ENCODE measurements around the gene CHMP3. TPM values are rescaled to one million over a fixed set of nuclear protein-coding genes. Genes with fewer than 3 reads are reported as not detected.

The CHMP3 gene
- total RNA-seq, 1 experiment from 2014 or later: 63.4 TPM

DNA sequence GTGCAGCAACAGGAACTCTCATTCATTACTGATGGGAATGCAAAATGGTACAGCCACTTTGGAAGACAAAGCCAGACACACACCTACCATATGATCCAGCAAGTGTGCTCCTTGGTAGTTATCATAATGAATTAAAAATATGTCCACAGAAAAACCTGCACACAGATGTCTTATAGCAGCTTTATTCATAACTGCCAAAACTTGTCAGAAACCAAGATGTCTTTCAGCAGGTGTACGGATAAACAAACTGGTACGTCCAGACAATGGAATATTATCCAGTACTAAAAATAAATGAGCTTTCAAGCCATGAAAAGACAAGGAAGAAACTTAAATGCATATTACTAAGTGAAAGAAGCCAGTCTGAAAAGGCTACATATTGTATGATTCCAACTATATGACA is 50.4 kb downstream of the CHMP3 start:
- ATAC-seq (no peak), DNase-seq (ENCODE audit: low read depth, low spot score) (no peak)
- BruUV-seq (replicated peaks): no TSS peak
- Histone ChIP-seq H3K4me2 (ENCODE audit: low read length) (no peak overlapping the region), H3K27me3 (ENCODE audit: insufficient read depth, low read length) (no peaks in the 10 kb centered on the region), H3K27ac (ENCODE audit: low read depth, low read length) (no peak overlapping the region), H3K4me3 (replicated peaks in 1 of 2; ENCODE audit: low read depth in 1 of 2, low read length in 2 of 2) (no peak overlapping the region), H3K79me2 (ENCODE audit: insufficient read depth, low read length) (no peaks in the 10 kb centered on the region), H3K9ac (ENCODE audit: low read length) (no peak overlapping the region), H3K4me1 (ENCODE audit: control insufficient read depth in 1 of 2, insufficient read depth in 2 of 2, low read length in 2 of 2) (no peaks in the 10 kb centered on the region), H3K36me3 (ENCODE audit: control insufficient read depth in 1 of 2, insufficient read depth in 2 of 2, low read length in 2 of 2) (peaks cover 0 to 5% of the 10 kb centered on the region in 2 experiments; a peak in 2 of 4 replicates), H3K9me2 (ENCODE audit: insufficient read depth) (no peaks in the 10 kb centered on the region), H4K20me1 (ENCODE audit: insufficient read depth) (no peaks in the 10 kb centered on the region), H3K9me3 (ENCODE audit: control insufficient read depth in 1 of 2, insufficient read depth in 1 of 2, low read depth in 1 of 2, low read length in 2 of 2) (no peaks in the 10 kb centered on the region; a peak in 1 of 4 replicates), H2AFZ (ENCODE audit: low read depth, low read length, poor library complexity, severe bottlenecking) (no peak overlapping the region)
- ChIA-PET CTCF (no interaction called here), RAD21 (ENCODE audit: low non-redundant PET in 1 of 2, low total read pairs in 2 of 2, uncharacterized antibody in 2 of 2, unreplicated experiment in 2 of 2) (no interaction called here), POLR2A (no interaction called here)
- TF ChIP-seq JUND (IDR thresholded peaks at IDR 0.05): no peak
- TF ChIP-seq POLR2A (IDR thresholded peaks at IDR 0.05; ENCODE audit: borderline replicate concordance, extremely low read depth, insufficient read depth, insufficient read length): no peak
- TF ChIP-seq, protein P1, sequence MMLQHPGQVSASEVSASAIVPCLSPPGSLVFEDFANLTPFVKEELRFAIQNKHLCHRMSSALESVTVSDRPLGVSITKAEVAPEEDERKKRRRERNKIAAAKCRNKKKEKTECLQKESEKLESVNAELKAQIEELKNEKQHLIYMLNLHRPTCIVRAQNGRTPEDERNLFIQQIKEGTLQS (IDR thresholded peaks at IDR 0.05): no peak
- TF ChIP-seq, protein P2, sequence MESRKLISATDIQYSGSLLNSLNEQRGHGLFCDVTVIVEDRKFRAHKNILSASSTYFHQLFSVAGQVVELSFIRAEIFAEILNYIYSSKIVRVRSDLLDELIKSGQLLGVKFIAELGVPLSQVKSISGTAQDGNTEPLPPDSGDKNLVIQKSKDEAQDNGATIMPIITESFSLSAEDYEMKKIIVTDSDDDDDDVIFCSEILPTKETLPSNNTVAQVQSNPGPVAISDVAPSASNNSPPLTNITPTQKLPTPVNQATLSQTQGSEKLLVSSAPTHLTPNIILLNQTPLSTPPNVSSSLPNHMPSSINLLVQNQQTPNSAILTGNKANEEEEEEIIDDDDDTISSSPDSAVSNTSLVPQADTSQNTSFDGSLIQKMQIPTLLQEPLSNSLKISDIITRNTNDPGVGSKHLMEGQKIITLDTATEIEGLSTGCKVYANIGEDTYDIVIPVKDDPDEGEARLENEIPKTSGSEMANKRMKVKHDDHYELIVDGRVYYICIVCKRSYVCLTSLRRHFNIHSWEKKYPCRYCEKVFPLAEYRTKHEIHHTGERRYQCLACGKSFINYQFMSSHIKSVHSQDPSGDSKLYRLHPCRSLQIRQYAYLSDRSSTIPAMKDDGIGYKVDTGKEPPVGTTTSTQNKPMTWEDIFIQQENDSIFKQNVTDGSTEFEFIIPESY (IDR thresholded peaks at IDR 0.05; ENCODE audit: extremely low read depth, insufficient replicate concordance, low read length): no peak
- no peak for TF ChIP-seq ZFX (IDR thresholded peaks at IDR 0.05)
- TF ChIP-seq ELF1 (IDR thresholded peaks at IDR 0.05; ENCODE audit: borderline replicate concordance, low read depth): no peak
- TF ChIP-seq EZH2phosphoT487 (IDR thresholded peaks at IDR 0.05; ENCODE audit: borderline replicate concordance): no peak
- TF ChIP-seq CEBPB (IDR thresholded peaks at IDR 0.05; ENCODE audit: low read depth): no peak
- no peak for TF ChIP-seq SRF (IDR thresholded peaks at IDR 0.05; ENCODE audit: low read depth)
- no peak for TF ChIP-seq SIN3A (IDR thresholded peaks at IDR 0.05; ENCODE audit: low read depth)
- TF ChIP-seq, protein P3, sequence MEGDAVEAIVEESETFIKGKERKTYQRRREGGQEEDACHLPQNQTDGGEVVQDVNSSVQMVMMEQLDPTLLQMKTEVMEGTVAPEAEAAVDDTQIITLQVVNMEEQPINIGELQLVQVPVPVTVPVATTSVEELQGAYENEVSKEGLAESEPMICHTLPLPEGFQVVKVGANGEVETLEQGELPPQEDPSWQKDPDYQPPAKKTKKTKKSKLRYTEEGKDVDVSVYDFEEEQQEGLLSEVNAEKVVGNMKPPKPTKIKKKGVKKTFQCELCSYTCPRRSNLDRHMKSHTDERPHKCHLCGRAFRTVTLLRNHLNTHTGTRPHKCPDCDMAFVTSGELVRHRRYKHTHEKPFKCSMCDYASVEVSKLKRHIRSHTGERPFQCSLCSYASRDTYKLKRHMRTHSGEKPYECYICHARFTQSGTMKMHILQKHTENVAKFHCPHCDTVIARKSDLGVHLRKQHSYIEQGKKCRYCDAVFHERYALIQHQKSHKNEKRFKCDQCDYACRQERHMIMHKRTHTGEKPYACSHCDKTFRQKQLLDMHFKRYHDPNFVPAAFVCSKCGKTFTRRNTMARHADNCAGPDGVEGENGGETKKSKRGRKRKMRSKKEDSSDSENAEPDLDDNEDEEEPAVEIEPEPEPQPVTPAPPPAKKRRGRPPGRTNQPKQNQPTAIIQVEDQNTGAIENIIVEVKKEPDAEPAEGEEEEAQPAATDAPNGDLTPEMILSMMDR (IDR thresholded peaks at IDR 0.05 in 2 of 3, conservative IDR thresholded peaks at IDR 0.05 in 1 of 3; ENCODE audit: borderline replicate concordance in 1 of 3, insufficient read depth in 1 of 3, low read depth in 2 of 3, low read length in 2 of 3): no peak
- no peak for TF ChIP-seq YY1 (IDR thresholded peaks at IDR 0.05; ENCODE audit: extremely low read depth, insufficient replicate concordance, low read depth, low read length)
- no peak for TF ChIP-seq SP1 (IDR thresholded peaks at IDR 0.05; ENCODE audit: low read depth)
- TF ChIP-seq EGR1 (IDR thresholded peaks at IDR 0.05; ENCODE audit: low read depth): no peak
- TF ChIP-seq POLR2AphosphoS5 (IDR thresholded peaks at IDR 0.05; ENCODE audit: low read depth, low read length): no peak
- no peak for TF ChIP-seq CBX3 (IDR thresholded peaks at IDR 0.05; ENCODE audit: low read depth)
- TF ChIP-seq EZH2 (IDR thresholded peaks at IDR 0.05): no peak
- TF ChIP-seq TCF7L2 (IDR thresholded peaks at IDR 0.05; ENCODE audit: borderline replicate concordance, extremely low read depth, insufficient read depth, insufficient read length): no peak
- TF ChIP-seq ZNF274 (IDR thresholded peaks at IDR 0.05; ENCODE audit: low read depth, low read length): no peak
- no peak for TF ChIP-seq RAD21 (IDR thresholded peaks at IDR 0.05; ENCODE audit: low read depth)
- intact Hi-C loops (cut with micrococcal nuclease): no loop called here

All from HCT116 (cell line).